Stimulated activated CD8-positive, alpha-beta memory T cell treated with anti-CD3 and anti-CD28 coated beads, Interleukin-4, amount 100 ng/mL, for 4 hours (primary cell): ENCODE data around the gene CLEC7A.

Experiments
- DNase-seq, 2 donors: peaks; one replicate each; pipeline ENCODE4 v3.0.0-alpha.2; 2020; ENCODE audit warnings: low read depth in 2 of 2, low spot score in 1 of 2

CLEC7A gene

GRCh38 chr12:10142976-10143589, 13.1 kb upstream of the CLEC7A start:
- no peak for DNase-seq

DNA sequence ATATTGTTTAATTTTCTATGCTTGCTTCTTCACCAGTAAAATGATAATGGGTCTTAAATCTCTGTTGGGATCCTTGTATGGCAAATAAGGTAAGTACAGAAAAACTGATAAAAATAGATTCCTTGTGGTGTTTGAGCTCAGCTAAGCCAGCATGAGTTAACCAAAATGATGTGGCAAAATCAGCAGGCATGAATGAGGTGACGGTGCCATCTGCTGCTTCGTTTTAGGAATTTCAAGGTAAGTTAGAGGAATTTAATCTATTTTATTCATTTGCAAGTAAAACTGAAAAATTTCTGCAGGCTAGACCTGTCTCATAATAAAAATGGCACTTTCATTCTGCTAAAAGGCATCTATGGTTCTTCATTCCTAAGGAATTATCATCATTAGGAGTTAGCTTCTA, 10.0 kb upstream of the CLEC7A start:
- DNase-seq = no peak

GRCh38 chr12:10136637-10137205, 6.7 kb upstream of the CLEC7A start:
- no peak for DNase-seq

DNA sequence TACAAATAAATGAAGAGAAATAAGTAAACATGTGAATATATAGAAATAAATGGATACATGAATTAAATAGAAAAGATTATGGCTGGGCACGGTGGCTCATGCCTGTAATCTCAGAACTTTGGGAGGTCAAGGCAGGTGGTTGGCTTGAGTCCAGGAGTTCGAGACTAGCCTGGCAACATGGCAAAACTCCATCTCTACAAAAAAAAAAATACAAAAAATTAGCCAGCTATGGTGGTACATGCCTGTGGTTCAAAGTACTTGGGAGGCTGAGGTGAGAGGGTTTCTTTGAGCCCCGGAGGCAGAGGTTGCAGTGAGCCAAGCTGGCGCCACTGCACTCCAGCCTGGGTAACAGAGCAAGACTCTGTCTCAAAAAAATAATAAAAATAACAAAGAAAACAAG, 5.1 kb upstream of the CLEC7A start:
- no peak for DNase-seq

DNA sequence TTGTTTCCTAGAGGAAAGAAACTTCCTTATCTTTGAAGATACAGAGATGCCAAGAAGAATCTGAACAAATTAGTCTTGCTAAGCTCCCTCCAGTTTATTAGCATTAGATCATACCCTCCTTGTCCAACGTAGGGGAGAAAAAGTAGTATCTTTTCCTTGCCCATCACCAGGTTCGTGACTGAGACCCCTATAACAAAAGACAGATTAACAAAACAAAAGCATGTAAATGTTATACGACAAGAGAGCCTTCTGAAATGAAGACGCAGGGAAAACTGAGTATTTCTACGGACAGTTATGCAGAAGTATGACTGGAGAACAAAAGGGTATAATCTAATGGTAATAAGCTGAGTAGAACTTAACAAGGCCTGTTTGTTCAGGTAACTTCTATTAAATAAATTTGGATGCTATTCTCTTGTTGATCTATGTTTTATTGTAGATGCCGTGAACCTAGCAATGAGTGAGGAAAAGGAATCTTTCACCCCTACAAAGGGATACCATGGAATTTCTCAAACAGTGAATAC, 2.9 kb upstream of the CLEC7A start:
- no peak for DNase-seq

GRCh38 chr12:10131111-10131690, 1.2 kb upstream of the CLEC7A start:
- no peak for DNase-seq

DNA sequence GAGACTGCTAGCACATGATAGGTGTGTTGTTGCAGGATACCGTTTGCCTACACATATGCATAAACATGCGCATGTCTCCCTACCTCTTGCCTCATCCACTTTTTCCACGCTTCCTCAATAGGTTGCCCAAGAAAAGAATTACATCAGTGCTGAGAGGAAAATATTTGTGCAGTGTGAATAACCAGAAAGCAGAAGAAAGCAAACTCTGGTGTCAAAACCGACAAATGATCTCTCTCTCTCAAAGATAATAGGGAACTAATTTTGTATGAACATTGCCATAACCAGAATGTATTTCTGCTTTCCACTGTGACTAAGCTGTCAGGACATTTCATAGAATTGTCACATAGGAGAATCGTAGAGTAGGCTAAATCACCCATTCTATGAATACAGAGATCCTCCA, 1.3 kb downstream of the CLEC7A start:
- no peak for DNase-seq

- no peak for DNase-seq
These were observed 3.6 kb downstream of the CLEC7A start for GRCh38 chr12:10126413-10126812.

DNA sequence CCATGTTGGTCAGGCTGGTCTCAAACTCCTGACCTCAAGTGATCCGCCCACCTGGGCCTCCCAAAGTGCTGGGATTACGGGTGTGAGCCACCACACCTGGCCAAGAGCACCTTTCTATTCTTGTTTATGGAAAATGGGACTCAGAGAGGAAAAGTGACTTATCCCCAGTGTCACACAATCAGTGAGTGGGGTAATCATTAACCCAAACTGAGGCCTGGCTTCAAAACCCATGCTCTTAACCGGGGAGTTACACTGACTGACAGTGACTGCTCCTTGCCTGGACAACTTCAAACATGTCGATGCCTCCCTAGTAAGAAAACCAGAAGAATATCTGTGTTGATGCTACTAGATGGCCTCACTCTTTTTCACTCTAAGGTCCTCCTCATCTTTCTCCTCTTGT, 7.3 kb downstream of the CLEC7A start:
- no peak for DNase-seq

DNA sequence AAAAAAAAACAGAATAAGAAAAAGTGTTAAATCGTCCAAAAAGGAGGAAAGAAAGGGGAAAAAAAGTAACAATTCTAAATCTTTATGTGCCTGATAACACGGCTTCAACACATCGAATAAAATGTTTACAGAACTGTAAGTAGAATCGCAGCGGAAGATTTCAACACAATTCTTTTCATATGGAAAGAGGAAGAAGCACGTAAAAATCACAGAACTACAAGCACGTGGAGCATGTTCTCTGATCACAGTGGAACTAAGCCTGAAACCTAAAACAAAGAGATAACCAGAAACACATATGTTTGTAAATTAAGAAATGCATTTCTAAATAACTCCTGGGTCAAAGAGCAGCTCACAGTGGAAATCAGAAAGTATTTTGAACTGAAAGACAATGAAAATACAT, 8.7 kb downstream of the CLEC7A start:
- no peak for DNase-seq

DNA sequence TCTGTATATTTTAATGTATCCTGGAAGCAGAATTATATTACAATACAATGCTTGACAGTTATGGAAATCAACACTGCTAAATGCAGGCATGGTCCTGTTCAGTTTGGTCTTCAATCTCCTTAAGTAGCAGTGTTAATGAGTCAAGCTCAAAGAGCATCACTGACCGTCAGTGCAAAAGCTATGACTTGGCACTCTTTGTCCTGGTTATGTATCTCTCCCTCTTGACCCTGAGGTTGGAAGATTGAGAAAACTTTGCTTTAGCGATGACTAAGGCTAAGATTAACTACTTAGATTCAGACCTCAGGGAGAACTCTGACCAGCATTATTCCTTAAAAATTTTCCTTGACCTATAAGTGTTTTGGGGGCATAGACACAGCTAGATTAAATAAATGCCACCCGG, 10.9 kb downstream of the CLEC7A start:
- DNase-seq = no peak

DNA sequence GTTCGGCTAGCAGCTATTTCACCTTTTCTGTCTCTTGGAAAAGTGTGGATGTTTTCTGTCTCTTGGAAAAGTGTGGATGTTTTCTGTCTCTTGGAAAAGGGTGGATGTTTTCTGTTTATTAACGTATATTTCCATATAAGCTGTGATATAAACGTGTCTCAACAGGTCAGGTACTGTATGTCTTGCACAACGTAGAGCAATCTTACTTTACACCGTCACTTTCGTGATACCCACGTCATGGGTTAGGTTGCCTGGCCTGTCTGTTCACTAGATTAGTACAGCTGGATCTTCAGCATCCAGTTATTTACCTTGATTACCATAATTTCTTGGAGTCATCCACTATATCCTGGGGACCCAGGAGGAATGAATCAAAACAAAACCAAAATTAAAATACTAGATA, 14.1 kb downstream of the CLEC7A start:
- no peak for DNase-seq

DNA sequence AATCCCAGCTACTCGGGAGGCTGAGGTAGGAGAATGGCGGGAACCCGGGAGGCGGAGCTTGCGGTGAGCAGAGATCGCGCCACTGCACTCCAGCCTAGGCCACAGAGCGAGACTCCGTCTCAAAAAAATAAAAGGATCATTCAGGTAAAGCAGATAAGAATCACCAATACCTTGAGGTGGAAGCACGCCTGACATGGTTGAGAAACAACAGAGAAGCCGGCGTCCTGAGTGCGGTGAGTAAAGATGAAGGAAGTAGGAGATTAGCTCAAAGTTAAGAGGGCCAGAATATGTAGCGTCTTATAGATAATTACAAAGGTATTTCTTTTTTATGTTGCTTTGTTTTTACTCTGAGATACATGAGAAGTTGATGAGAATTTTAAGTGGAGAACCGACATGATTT, 14.7 kb downstream of the CLEC7A start:
- no peak for DNase-seq

- DNase-seq = no peak
These were observed 16.1 kb downstream of the CLEC7A start for GRCh38 chr12:10113920-10114319.

DNA sequence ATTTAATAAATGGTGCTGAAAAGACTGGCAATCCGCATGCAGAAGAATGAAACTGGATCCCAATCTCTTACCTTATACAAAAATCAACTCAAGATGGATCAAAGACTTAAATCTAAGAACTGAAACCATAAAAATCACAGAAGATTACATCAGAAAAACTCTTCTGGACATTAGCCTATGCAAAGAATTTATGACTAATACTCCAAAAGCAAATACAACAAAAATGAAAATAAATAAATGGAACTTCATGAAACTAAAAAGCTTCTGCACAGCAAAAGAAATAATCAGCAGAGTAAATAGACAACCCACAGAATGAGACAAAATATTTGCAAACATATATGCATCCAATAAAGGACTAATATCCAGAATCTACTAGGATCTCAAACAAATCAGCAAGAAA, 16.9 kb downstream of the CLEC7A start:
- no peak for DNase-seq

DNA sequence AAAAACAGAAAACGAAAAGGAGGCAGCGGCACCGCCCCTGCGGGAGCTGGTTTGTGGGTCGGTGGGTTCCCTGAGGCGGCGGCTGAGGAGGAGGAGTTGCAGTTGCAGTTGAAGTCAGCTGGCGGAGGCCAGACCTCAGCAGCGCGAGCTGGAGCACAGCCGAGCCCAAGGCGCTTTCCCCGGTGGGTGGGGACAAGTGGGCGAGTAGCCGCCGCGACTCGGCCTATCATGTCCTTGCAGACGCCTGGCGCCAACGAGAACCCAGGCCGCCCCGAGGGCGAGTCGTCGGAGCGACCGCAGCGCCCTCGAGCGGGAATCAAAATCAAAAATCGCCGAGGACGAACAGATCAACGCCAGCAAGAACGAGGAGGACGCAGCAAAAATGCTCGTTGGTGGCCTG, 18.5 kb downstream of the CLEC7A start:
- no peak for DNase-seq

DNA sequence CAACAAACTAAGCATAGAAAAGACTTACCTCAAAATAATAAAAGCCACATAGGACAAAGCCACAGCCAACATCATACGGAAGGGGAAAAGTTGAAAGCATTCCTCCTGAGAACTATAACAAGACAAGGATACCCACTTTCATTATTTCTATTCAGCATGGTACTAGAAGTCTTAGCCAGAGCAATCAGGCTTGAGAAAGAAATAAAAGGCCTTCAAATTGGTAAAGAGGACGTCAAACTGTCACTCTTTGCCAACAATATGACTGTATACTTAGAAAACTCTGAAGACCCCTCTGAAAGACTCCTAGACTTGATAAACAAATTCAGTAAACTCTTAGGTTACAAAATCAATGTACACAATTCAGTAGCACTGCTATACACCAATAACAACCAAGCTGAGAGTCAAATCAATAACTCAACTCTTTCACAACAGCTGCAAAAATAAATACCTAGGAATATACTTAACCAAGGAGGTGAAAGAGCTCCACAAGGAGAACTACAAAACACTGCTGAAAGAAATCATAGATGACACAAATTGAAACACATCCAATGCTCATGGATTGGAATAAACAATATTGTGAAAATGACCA, 19.6 kb downstream of the CLEC7A start:
- DNase-seq = no peak

GRCh38 chr12:10102322-10102721, 27.7 kb downstream of the CLEC7A start:
- no peak for DNase-seq

GRCh38 chr12:10101648-10102220, 28.3 kb downstream of the CLEC7A start:
- DNase-seq = no peak

- no peak for DNase-seq
These were observed 28.9 kb downstream of the CLEC7A start for GRCh38 chr12:10101042-10101579.

- no peak for DNase-seq
These were observed 31.2 kb downstream of the CLEC7A start, which contains the start of gene CLEC1A for GRCh38 chr12:10098791-10099190. CLEC1A (minus strand) TSS chr12:10098985; CDS start chr12:10098922, 63 bp downstream.

GRCh38 chr12:10097521-10097920, 32.5 kb downstream of the CLEC7A start:
- no peak for DNase-seq
